Measurements from ENCODE around the gene EOLA1.
A peak's percentile ranks its signal among the peaks of the same experiment; 100 is the strongest.

The EOLA1 gene

GRCh38 chrX:149504226-149504914, 36.4 kb upstream of the EOLA1 start:
- Mint-ChIP-seq H3K36me3 (ENCODE audit: insufficient read depth) (peaks cover 58% of the 10 kb centered on the region), H3K9me3 (no peaks in the 10 kb centered on the region), H3K27me3 (no peaks in the 10 kb centered on the region), H3K27ac (ENCODE audit: low read depth) (peak overlapping the region; percentile 100), H3K4me3 (peak overlapping the region; percentile 99), H3K4me1 (peaks cover 29% of the 10 kb centered on the region)
- DNase-seq (ENCODE audit: low spot score in 2 of 2) (peak; percentile 44 to 75), ATAC-seq (replicated peaks; ENCODE audit: extremely low read depth, poor library complexity, severe bottlenecking) (peak; percentile 52)

GRCh38 chrX:149504915-149505651, 35.7 kb upstream of the EOLA1 start, which contains the start of gene IDS:
Gene IDS (minus strand): TSS chrX:149505306. CDS start chrX:149505137, 169 bp downstream.
- peaks cover 52% of the 10 kb centered on the region for H3K36me3 Mint-ChIP-seq (ENCODE audit: insufficient read depth)
- peak within 1 kb of the TSS; percentile 99 for H3K4me3 Mint-ChIP-seq
- peak; percentile 54 for ATAC-seq (replicated peaks; ENCODE audit: extremely low read depth, poor library complexity, severe bottlenecking)
- peak within 1 kb of the TSS; percentile 100 for H3K27ac Mint-ChIP-seq (ENCODE audit: low read depth)
- peak; percentile 73 to 88 for DNase-seq (ENCODE audit: low spot score in 2 of 2)
- no peaks in the 10 kb centered on the region for H3K27me3 Mint-ChIP-seq
- H3K9me3 Mint-ChIP-seq: no peaks in the 10 kb centered on the region
- H3K4me1 Mint-ChIP-seq: peaks cover 27% of the 10 kb centered on the region

- peaks cover 27% of the 10 kb centered on the region for H3K4me1 Mint-ChIP-seq
- H3K36me3 Mint-ChIP-seq (ENCODE audit: insufficient read depth): peaks cover 46% of the 10 kb centered on the region
- no peaks in the 10 kb centered on the region for H3K27me3 Mint-ChIP-seq
- peak overlapping the region; percentile 99 for H3K4me3 Mint-ChIP-seq
- no peaks in the 10 kb centered on the region for H3K9me3 Mint-ChIP-seq
- ATAC-seq (replicated peaks; ENCODE audit: extremely low read depth, poor library complexity, severe bottlenecking) (no peak), DNase-seq (ENCODE audit: low spot score in 2 of 2) (no peak)
- H3K27ac Mint-ChIP-seq (ENCODE audit: low read depth): peak overlapping the region; percentile 100
These were observed 35.1 kb upstream of the EOLA1 start for GRCh38 chrX:149505671-149506070.

- Mint-ChIP-seq H3K4me1 (peaks cover 24% of the 10 kb centered on the region), H3K9me3 (no peaks in the 10 kb centered on the region), H3K27me3 (no peaks in the 10 kb centered on the region), H3K27ac (ENCODE audit: low read depth) (peak overlapping the region; percentile 100), H3K36me3 (ENCODE audit: insufficient read depth) (peaks cover 39% of the 10 kb centered on the region), H3K4me3 (no peak overlapping the region)
- no peak for DNase-seq (ENCODE audit: low spot score in 2 of 2)
- ATAC-seq (replicated peaks; ENCODE audit: extremely low read depth, poor library complexity, severe bottlenecking): no peak
These were observed 34.5 kb upstream of the EOLA1 start for GRCh38 chrX:149506349-149506748.

- Mint-ChIP-seq H3K4me1 (peaks cover 23% of the 10 kb centered on the region), H3K9me3 (no peaks in the 10 kb centered on the region), H3K4me3 (no peak overlapping the region), H3K27ac (ENCODE audit: low read depth) (no peak overlapping the region), H3K27me3 (no peaks in the 10 kb centered on the region), H3K36me3 (ENCODE audit: insufficient read depth) (peaks cover 22% of the 10 kb centered on the region)
- DNase-seq (ENCODE audit: low spot score in 2 of 2) (no peak), ATAC-seq (replicated peaks; ENCODE audit: extremely low read depth, poor library complexity, severe bottlenecking) (no peak)
These were observed 32.3 kb upstream of the EOLA1 start for GRCh38 chrX:149508467-149508866.

GRCh38 chrX:149510386-149510785, 30.4 kb upstream of the EOLA1 start:
- DNase-seq (ENCODE audit: low spot score in 2 of 2) (no peak), ATAC-seq (replicated peaks; ENCODE audit: extremely low read depth, poor library complexity, severe bottlenecking) (no peak)
- no peak overlapping the region for H3K4me3 Mint-ChIP-seq
- H3K27me3 Mint-ChIP-seq: no peaks in the 10 kb centered on the region
- H3K36me3 Mint-ChIP-seq (ENCODE audit: insufficient read depth): peaks cover 6% of the 10 kb centered on the region
- no peak overlapping the region for H3K27ac Mint-ChIP-seq (ENCODE audit: low read depth)
- peaks cover 24% of the 10 kb centered on the region for H3K4me1 Mint-ChIP-seq
- H3K9me3 Mint-ChIP-seq: no peaks in the 10 kb centered on the region

GRCh38 chrX:149511081-149511480, 29.7 kb upstream of the EOLA1 start:
- peaks cover 26% of the 10 kb centered on the region for H3K4me1 Mint-ChIP-seq
- H3K27ac Mint-ChIP-seq (ENCODE audit: low read depth): no peak overlapping the region
- ATAC-seq (replicated peaks; ENCODE audit: extremely low read depth, poor library complexity, severe bottlenecking) (no peak), DNase-seq (ENCODE audit: low spot score in 2 of 2) (no peak)
- no peaks in the 10 kb centered on the region for H3K9me3 Mint-ChIP-seq
- H3K4me3 Mint-ChIP-seq: no peak overlapping the region
- H3K27me3 Mint-ChIP-seq: no peaks in the 10 kb centered on the region
- H3K36me3 Mint-ChIP-seq (ENCODE audit: insufficient read depth): peaks cover 7% of the 10 kb centered on the region

- Mint-ChIP-seq H3K27me3 (no peaks in the 10 kb centered on the region), H3K4me1 (peaks cover 35% of the 10 kb centered on the region), H3K9me3 (no peaks in the 10 kb centered on the region), H3K4me3 (no peak overlapping the region), H3K36me3 (ENCODE audit: insufficient read depth) (peaks cover 9% of the 10 kb centered on the region), H3K27ac (ENCODE audit: low read depth) (peak overlapping the region; percentile 76)
- no peak for ATAC-seq (replicated peaks; ENCODE audit: extremely low read depth, poor library complexity, severe bottlenecking)
- DNase-seq (ENCODE audit: low spot score in 2 of 2): peak; percentile 42 to 56
These were observed 28.5 kb upstream of the EOLA1 start for GRCh38 chrX:149512225-149512885.

- Mint-ChIP-seq H3K4me1 (peaks cover 42% of the 10 kb centered on the region), H3K9me3 (no peaks in the 10 kb centered on the region), H3K36me3 (ENCODE audit: insufficient read depth) (peaks cover 9% of the 10 kb centered on the region), H3K27ac (ENCODE audit: low read depth) (peak overlapping the region; percentile 89), H3K4me3 (peak overlapping the region; percentile 27), H3K27me3 (no peaks in the 10 kb centered on the region)
- peak; percentile 79 for ATAC-seq (replicated peaks; ENCODE audit: extremely low read depth, poor library complexity, severe bottlenecking)
- DNase-seq (ENCODE audit: low spot score in 2 of 2): peak in 1 of 2 donors; percentile 37
These were observed 26.9 kb upstream of the EOLA1 start for GRCh38 chrX:149513825-149514428.

- Mint-ChIP-seq H3K4me1 (peaks cover 50% of the 10 kb centered on the region), H3K27me3 (no peaks in the 10 kb centered on the region), H3K27ac (ENCODE audit: low read depth) (peak overlapping the region; percentile 89), H3K4me3 (peak overlapping the region; percentile 56), H3K9me3 (no peaks in the 10 kb centered on the region), H3K36me3 (ENCODE audit: insufficient read depth) (peaks cover 16% of the 10 kb centered on the region)
- ATAC-seq (replicated peaks; ENCODE audit: extremely low read depth, poor library complexity, severe bottlenecking) (no peak), DNase-seq (ENCODE audit: low spot score in 2 of 2) (no peak)
These were observed 24.7 kb upstream of the EOLA1 start for GRCh38 chrX:149515954-149516602.

- Mint-ChIP-seq H3K4me1 (peaks cover 56% of the 10 kb centered on the region), H3K27ac (ENCODE audit: low read depth) (peak overlapping the region; percentile 51), H3K27me3 (no peaks in the 10 kb centered on the region), H3K4me3 (no peak overlapping the region), H3K36me3 (ENCODE audit: insufficient read depth) (peaks cover 20% of the 10 kb centered on the region), H3K9me3 (no peaks in the 10 kb centered on the region)
- DNase-seq (ENCODE audit: low spot score in 2 of 2) (no peak), ATAC-seq (replicated peaks; ENCODE audit: extremely low read depth, poor library complexity, severe bottlenecking) (no peak)
These were observed 24.2 kb upstream of the EOLA1 start for GRCh38 chrX:149516604-149517003.

GRCh38 chrX:149517308-149517707, 23.5 kb upstream of the EOLA1 start:
- DNase-seq (ENCODE audit: low spot score in 2 of 2) (no peak), ATAC-seq (replicated peaks; ENCODE audit: extremely low read depth, poor library complexity, severe bottlenecking) (no peak)
- no peaks in the 10 kb centered on the region for H3K27me3 Mint-ChIP-seq
- peaks cover 20% of the 10 kb centered on the region for H3K36me3 Mint-ChIP-seq (ENCODE audit: insufficient read depth)
- H3K4me1 Mint-ChIP-seq: peaks cover 61% of the 10 kb centered on the region
- no peak overlapping the region for H3K27ac Mint-ChIP-seq (ENCODE audit: low read depth)
- no peak overlapping the region for H3K4me3 Mint-ChIP-seq
- H3K9me3 Mint-ChIP-seq: no peaks in the 10 kb centered on the region
